GM19372 (cell line): ENCODE data around the gene ZDHHC16.
"Not testable (repeated sequence)": the region's sequence is repeated elsewhere in the genome, so short reads cannot be mapped to it uniquely, and the experiment has no call there.

Source experiments
- ATAC-seq: cut with Tn5 transposase; IDR thresholded peaks from one replicate; pipeline ENCODE4 v1.9.1; 2021; ENCODE audit warnings: mild to moderate bottlenecking, low read depth, moderate library complexity; ENCODE audit not compliant: unreplicated experiment

ZDHHC16 gene

DNA sequence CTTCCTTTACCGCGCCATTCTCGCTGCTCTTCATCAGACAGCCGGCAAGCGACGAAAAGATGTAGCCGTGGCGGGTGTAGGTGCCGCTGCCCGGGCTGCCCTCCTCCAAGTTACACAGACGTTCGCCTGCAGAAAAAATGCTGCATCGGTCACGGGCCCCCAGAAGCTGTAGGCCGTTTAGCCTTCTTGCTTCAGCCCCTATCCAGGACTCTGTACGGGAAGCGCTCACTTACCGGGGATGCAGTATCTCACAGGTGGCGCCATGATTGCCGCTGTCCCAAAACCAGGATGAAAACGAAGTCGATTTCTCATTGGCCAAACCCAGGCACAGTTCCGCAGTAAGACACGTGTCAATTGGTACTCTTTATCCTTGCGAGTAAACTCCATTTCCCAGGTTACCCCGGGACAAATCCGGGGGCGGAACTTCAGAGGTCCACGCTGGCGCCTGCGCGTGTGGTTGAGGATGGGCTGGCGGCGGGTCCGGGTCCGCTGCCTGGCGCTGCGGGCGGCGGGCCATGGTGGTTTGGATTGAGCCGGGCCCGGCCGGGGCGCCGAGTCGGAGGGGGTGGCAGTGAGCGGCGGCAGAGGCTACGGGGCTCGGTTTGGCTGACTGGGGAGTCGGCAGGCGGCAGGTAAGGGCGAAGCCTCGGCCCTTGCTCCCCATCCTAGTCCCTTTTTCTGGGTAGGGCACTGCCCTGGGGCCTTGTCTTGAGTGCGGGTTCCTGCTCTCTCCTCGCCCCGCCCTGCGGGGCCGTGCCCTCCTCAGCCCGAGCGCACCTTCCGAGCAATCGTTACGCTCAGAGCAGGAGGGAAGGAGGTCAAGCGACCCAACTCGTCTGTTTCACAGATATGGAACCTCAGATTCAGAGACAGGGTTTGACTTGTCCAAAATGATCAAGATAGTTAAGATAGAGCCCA lies at the start of gene ZDHHC16, which contains the start of gene EXOSC1:
TSS of gene ZDHHC16 (plus strand) at position 454 of the 918 bp plus-strand sequence. CDS start 5,501 bp downstream, outside the sequence.
TSS of gene EXOSC1 (minus strand) at position 285 of the 918 bp plus-strand sequence. CDS start at position 264, 21 bp downstream.
- peak; percentile 95 for ATAC-seq

DNA sequence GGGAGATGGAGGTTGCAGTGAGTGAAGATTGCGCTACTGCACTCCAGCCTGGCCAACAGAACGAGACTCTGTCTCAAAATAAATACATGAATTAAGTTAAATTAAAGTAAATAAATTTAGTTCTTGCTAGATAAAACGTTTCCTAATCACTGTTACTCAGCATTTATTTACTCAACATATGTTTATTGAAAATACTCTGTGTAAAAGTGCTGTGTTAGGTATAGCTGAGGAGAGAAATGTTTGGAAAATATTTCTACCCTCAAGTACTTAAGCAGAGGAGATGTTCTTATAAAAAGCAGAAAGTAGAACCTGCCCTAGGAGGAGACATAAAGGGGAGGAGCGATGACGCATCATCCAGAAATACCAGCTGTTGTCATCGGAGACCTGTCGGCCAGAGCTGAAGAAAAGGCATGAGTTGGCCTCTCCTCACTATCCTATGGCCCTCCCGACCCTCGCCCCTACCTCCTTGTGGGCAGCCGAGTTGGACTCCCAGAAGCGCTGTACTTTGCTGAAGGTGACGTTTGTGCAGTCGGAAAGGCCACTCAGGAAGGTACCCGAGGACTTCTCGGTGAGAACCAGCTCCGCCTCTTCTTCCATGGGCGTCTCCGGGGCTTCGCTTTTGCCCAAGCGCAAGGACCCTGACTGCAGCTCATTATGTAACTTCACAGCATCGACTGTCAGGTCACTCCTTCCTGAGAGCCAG lies 46.0 kb upstream of the ZDHHC16 start:
- ATAC-seq, result no peak

DNA sequence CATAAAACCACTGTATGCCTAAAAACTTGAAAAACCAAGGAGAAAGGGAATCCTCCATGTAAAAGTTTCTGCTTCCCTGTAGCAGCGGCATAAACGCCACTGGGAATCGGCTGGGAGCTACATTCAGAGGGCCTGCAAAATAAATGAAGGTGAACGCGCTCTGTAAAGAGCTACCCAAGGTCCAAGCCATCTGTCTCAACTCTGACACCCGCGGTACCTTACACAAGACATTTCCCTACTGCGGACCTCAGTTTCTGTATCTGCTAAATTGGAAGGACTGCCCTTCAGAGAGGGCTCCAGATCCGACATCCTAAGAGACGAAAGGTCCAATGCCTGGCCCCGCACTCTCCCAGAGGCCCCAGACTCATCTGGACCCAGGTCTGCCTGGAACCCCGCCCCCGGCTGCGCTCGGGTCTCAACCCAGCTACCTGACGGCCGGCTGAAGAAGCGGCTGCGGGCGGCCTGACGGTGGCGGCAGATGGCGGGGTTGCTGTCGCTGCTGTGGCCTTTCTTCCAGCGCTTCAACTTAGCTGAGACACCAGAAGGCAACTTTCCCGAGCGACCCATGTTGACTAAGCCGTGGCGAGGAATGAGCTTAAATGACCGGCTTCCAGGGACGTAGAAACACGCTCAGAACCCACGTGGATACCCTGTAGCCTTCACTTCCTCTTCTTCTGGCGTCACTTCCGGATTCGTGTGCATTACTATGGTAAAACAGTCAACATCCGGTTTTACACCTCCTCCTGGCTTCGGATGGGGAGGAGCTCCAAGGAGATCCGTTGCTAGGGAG lies 45.1 kb upstream of the ZDHHC16 start, which contains the start of gene RRP12:
TSS of gene RRP12 (minus strand) at position 676 of the 790 bp plus-strand sequence. CDS start at position 567, 109 bp downstream.
- peak; percentile 96 for ATAC-seq

DNA sequence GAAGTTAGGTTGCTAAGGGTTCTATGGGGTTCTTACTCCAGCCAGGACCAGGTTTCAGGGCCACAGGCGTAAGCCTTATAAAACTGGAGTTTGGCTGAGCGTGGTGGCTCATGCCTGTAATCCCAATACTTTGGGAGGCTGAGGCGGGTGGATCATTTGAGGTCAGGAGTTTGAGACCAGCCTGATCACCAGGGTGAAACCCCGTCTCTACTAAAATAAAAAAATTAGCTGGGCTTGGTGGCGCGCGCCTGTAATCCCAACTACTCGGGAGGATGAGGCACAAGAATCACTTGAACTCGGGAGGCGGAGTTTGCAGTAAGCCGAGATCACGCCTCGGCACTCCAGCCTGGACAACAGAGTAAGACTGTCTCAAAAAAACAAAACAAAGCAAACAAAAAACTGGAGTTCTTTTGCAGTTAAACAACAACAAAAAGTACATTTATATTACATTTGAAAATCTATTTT lies 44.5 kb upstream of the ZDHHC16 start:
- no peak for ATAC-seq

DNA sequence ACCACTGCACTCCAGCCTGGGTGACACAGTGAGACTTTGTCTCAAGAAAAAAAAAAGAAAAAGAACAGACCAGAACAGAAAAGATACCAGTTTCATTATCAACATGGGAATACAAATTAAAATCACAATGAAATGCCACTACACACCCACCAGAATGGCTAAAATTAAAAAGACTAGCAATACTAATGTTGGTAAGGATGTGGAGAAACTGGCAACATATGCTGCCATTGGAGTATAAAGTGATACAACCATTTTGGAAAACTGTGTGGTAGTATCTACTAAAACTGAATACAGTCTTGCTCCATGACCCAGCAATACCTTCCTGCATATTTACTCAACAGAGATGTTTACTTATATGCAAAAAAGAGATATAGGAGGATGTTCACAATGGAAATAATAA lies 41.9 kb upstream of the ZDHHC16 start:
- no peak for ATAC-seq

DNA sequence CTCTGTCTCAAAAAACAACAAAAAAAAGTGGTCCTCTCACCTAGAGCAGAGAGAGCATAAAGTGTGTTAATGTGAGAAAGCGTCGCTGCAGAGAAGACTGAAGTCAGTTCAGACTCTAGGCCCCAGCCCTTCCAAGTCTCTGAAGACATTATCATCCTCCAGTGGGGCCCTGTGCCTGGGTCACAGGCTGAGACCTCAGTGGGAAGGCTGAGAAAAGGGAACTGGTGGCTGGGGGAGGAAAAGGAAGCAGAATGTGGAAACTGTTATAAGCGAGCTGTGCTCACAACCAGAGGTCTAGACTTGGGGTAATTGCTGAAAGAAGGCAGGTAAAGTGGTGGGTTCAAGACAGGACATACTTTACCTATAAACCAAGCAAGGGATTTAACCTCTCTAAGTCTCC lies 39.9 kb upstream of the ZDHHC16 start:
- no peak for ATAC-seq

DNA sequence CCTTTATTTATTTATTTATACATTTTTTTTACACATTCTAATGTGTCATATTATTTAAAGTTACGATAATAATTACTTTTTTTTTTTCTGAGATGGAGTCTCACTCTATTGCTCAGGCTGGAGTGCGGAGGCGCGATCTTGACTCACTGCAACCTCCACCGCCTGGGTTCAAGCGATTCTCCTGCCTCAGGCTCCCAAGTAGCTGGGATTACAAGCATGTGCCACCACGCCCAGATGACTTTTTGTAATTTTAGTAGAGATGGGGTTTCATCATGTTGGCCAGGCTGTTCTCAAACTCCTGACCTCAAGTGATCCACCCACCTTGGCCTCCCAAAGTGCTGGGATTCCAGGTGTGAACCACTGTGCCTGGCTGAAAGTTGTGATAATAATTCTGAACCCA lies 39.5 kb upstream of the ZDHHC16 start:
- ATAC-seq, result not testable (repeated sequence)

DNA sequence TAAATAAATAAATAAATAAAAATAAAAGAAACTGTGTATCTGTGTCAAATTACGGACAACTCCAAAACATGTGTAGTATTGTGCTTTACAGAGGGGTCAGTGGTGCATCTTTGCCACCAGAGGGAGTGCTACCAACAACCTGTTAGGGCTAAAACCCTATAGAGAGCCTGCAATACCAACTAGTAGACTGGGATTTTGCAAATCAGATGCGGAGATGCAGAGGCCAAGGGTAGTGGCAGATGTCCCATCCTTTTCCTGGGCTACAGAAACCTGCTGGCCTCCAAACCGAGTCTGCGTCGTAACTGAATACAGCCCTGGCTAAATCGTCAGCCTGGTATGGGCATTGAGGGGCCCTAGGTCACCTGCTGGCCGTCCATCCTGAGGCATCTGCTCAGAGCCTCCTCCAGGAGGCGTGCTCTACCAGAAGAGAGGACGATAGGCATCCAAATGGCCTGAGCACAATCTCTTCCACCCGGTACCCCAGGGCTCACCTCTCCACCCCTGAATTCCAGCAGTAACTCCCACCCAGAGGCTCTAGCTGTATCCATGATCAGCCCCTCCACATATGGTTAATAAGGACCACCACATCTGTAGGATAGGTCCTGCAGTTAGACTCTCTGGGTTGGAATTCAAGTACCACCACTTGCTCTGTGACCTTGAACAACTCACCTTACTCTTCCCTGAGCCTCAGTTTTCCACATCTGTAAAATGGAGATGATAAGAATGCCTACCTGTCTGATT lies 38.6 kb upstream of the ZDHHC16 start:
- ATAC-seq, result peak; percentile 92

DNA sequence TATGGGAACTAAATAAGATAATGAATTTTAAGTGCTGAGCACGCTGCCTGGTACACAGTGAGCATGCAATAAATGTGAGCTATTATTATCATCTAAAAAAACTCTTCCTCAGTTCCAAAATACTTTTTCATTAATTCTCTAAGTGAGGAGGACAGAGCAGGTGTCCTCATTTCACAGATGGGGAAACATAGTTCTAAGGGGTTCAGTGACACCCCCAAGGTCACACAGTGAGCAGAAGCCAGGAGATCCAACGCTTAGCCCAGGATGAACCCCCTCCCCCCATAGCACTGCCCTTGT lies 38.1 kb upstream of the ZDHHC16 start:
- ATAC-seq, result no peak

DNA sequence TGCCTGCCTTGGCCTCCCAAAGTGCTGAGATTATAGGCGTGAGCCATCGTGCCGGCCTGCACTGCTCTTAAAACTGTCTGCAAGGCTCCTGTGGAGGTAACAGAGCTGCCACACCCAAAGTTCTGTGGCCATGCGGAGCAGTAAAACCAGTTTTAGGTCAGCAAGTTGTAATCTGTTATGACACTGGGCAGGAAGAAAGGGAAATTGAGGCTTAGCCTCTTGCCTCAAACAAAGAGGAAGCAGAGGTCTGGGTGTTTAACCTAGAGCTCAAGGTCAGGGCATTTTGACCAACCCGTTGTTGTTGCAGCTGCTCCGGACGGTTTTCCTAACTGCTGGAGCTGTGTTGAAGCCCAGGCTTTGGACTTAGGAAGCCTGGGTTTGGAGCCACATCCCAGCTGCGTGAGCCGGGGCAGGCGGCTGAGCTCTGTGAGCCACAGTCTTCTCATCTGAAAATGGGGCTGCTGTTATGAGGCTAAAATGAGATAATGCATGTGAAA lies 37.4 kb upstream of the ZDHHC16 start:
- no peak for ATAC-seq

DNA sequence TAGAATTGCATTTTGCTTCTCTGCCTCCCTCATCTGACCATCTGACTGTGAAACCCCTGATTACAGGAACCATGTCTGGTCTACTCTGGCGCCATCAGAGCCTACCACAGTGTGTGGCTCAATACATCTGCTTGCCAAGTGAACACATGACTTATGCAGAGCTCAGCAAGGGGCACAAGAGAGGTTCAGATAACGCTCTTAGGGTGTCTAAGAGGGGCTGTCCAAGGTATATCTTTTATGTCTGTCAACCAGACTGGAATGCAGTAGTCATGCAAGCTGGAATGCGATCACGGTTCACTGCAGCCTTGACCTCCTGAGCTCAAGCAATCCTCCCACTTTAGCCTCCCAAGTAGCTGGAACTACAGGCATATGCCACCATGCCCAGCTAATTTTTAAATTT lies 34.6 kb upstream of the ZDHHC16 start:
- ATAC-seq, result no peak

DNA sequence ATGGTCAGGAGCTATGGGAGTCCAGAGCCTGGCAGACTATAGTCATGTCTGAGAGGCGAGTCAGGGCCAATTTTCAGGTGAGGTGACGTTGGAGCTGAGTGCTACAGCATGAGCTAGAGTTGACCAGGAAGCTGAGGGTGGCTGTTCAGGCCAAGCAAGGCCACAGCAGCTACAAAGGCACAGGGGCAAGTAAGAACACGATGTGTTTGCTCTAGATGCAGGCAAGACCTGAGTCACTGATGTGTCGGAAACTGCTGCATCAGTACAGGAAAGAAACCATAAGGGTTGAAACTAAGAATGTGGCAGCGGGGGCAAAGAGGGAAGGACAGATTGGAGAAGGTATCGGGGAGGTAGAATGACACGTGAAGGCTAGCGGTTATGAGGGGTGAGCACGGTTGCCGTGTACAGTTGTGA lies 33.1 kb upstream of the ZDHHC16 start:
- no peak for ATAC-seq

DNA sequence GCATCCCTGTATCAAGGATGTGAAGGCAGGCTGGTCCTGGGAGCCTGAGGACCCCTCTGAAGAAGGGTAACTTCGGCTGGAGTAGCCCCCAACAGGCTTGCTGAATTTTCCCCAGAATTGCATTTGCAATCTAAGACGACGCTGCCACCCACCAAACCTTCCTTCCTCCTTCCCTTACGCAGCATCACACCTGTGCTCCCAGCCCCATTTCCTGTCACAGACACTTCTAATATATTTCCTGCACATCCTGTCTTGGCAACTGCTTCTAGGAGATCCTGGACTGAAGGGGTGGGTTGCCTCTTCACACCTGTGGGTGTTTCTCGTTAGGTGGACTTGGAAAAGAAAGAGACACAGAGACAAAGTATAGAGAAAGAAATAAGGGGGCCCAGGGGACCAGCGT lies 29.4 kb upstream of the ZDHHC16 start:
- ATAC-seq, result no peak

DNA sequence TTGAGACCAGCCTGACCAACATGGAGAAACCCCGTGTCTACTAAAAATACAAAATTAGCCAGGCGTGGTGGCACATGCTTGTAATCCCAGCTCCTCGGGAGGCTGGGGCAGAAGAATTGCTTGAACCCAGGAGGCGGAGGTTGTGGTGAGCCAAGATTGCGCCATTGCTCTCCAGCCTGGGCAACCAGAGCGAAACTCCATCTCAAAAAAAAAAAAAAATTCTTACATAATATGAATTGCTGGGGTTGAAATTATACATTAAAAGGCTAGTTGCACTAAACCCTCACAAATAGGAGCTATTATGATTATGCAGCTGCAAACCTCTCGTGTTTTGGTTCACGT lies 22.2 kb upstream of the ZDHHC16 start:
- not testable (repeated sequence) for ATAC-seq

DNA sequence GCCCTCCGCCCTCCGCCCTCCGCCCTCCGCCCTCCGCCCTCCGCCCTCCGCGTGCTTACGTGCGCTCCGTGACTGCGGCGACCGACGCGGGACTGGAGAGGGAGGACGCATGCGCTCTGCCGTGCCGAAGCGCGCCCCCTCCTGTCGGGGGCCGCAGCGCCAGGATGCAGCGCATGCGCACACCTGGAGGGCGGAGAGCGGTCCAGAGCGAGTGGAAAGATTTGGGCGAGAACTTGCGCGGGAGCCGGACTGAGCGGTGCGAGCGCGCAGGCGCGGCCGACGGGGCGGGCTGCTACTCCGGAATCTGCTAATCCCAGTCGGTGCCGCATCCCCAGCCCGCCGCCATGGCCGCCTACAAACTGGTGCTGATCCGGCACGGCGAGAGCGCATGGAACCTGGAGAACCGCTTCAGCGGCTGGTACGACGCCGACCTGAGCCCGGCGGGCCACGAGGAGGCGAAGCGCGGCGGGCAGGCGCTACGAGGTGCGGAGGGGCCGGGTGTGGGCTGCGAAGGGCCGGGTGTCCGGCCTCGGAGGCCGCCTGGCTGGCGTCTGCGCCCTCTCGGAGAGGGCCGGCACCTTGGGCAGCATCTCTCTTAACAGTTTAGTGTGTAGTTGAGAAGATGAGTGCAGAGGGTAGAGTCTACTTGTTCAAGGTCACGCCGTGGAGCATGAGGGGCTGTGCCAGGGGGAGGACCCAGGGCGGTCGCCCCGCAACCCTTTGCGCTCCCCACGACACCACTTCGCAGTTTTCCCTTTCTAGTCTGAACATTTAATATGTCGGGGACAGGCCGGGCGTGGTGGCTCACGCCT lies 19.8 kb upstream of the ZDHHC16 start, which contains the start of gene PGAM1:
TSS of gene PGAM1 (plus strand) at position 228 of the 812 bp plus-strand sequence. CDS start at position 345, 117 bp downstream.
- ATAC-seq, result peak; percentile 82

DNA sequence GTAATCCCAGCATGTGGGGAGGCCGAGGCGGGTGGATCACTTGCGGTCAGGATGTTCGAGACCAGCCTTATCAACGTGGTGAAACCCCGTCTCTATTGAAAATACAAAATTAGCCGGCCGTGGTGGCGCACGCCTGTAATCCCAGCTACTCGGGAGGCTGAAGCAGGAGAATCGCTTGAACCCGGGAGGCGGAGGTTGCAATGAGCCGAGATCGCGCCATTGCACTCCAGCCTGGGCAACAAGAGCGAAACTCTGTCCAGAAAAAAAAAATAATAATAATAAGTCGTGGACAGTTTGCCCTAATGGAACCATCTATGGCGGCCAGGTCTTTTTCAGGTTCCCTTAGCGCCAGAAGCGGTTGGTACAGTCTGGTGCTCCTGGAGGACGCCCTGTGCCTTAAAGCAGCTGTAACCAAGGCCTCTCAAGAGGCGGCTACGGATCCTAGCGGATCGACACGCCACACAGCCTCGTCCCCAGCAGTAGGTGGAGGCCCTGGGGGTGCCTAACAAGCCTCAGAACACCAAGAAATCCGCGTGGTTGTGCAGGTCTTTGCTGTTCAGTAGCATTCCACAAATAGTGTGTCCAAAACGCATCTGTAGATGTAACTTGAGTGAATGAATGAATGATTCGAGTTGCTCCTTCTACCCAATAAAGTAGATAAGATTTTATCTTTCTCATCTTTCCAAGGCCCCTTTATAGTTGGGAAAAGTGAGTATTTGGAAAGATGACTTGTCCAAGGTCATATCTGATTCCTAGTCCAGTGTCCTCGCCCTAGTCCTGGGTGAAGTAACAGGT lies 19.0 kb upstream of the ZDHHC16 start:
- ATAC-seq, result no peak

DNA sequence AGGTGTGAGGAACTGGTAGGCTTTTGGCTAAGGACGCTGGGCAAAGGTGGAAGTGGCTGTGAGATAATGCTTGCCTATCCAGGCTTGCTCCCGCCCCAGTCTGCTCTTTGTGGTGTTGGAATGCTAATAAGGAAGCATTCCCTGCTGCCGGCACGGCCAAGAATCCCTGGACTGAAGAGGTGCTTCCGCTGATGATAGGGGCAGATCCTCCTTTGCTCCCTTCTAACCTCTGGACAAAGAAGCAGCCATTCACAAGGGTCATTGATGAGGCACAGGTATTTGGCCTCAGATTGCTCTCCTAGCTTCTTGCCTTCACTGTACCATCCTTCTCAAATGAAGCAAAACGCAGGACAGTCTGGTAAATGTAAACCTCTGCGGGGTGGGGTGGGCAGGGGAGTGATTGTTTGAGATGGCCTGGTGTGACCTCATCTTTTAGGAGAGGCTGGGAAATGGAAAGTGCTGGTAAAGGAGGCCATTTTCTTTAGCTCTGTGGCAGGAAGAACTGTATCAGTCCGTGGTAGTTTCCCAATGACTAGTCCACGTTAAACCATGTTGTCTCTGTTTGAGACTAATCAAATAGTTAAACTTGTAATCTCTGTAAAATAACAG lies 18.3 kb upstream of the ZDHHC16 start:
- ATAC-seq, result no peak

DNA sequence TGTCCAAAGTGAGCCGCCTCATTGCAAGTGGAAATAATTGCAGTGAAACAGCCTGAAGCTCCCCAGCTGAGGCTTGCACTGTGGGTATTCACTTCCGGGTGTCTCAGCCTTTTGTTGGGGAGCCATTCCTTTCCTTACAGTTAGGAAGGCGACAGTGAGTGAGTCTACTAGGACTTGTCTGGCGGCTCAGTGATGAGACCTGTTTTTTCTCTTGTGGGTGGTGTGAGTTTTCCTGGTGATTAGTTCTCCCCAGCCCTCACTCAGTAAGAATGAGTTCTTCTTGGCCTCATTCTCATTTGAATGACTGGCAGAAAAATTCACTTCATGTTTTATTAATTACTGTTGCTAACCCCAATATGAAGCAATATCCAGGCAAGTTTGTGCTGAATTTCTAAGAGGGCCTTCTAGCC lies 17.4 kb upstream of the ZDHHC16 start:
- no peak for ATAC-seq
